ENCODE data around the gene BCAS3. TPM values are rescaled to one million over a fixed set of nuclear protein-coding genes. Genes with fewer than 3 reads are reported as not detected.

Gene BCAS3
- total RNA-seq, 4 donors from 2014 or later = 20.7 to 76.3 (median 39.8) TPM

- no peak for DNase-seq
- Histone ChIP-seq H3K9me3 (no peaks in the 10 kb centered on the region), H3K27ac (no peak overlapping the region), H3K4me1 (no peaks in the 10 kb centered on the region), H3K27me3 (no peaks in the 10 kb centered on the region), H3K4me3 (no peak overlapping the region), H3K36me3 (peaks cover 0 to 4% (median 0%) of the 10 kb centered on the region in 4 donors)
- intact Hi-C loops (cut with DNase I; ENCODE audit: low total_unique reads) = no loop called here
- TF ChIP-seq POLR2AphosphoS5 (IDR thresholded peaks at IDR 0.05) (no peak), EP300 (IDR thresholded peaks at IDR 0.05; ENCODE audit: low read depth) (no peak), POLR2A (IDR thresholded peaks at IDR 0.05) (no peak), CTCF (IDR thresholded peaks at IDR 0.05) (no peak)
- 88 to 100% methylated on average over 1 of the region's 1 CpG for WGBS, 2 donors (ENCODE audit: low coverage in 1 of 2)
- in situ Hi-C loops (cut with MboI; ENCODE audit: low pct_ligation_motif_present in 1 of 4, low pct_unique_long_range_greater_than_20kb in 1 of 4, low sequenced_read_pairs in 3 of 4) = no loop called here
Measured at GRCh38 chr17:61075988-61076387, 398.3 kb downstream of the BCAS3 start.

GRCh38 chr17:61076621-61077031 lies 399.0 kb downstream of the BCAS3 start:
- intact Hi-C loops (cut with DNase I; ENCODE audit: low total_unique reads) (no loop called here), in situ Hi-C loops (cut with MboI; ENCODE audit: low pct_ligation_motif_present in 1 of 4, low pct_unique_long_range_greater_than_20kb in 1 of 4, low sequenced_read_pairs in 3 of 4) (no loop called here)
- Histone ChIP-seq H3K4me1 (no peaks in the 10 kb centered on the region), H3K4me3 (no peak overlapping the region), H3K27ac (no peak overlapping the region), H3K9me3 (no peaks in the 10 kb centered on the region), H3K36me3 (peaks cover 0 to 4% (median 0%) of the 10 kb centered on the region in 4 donors), H3K27me3 (no peaks in the 10 kb centered on the region)
- WGBS, 2 donors (ENCODE audit: low coverage in 1 of 2) = 83% methylated on average over 1 to 3 of the region's 3 CpGs
- DNase-seq = no peak
- no peak for TF ChIP-seq POLR2A (IDR thresholded peaks at IDR 0.05)
- TF ChIP-seq CTCF (IDR thresholded peaks at IDR 0.05) = no peak

- no peaks in the 10 kb centered on the region for H3K36me3 ChIP-seq
- intact Hi-C loops (cut with DNase I; ENCODE audit: low total_unique reads) (no loop called here), in situ Hi-C loops (cut with MboI; ENCODE audit: low pct_ligation_motif_present in 1 of 4, low pct_unique_long_range_greater_than_20kb in 1 of 4, low sequenced_read_pairs in 3 of 4) (no loop called here)
- H3K27me3 ChIP-seq = no peaks in the 10 kb centered on the region
- TF ChIP-seq EP300 (IDR thresholded peaks at IDR 0.05; ENCODE audit: low read depth) (no peak), CTCF (IDR thresholded peaks at IDR 0.05) (no peak), POLR2AphosphoS5 (IDR thresholded peaks at IDR 0.05) (no peak), POLR2A (IDR thresholded peaks at IDR 0.05) (no peak)
- H3K9me3 ChIP-seq = no peaks in the 10 kb centered on the region
- no peak overlapping the region for H3K27ac ChIP-seq
- no peak for DNase-seq
- no peak overlapping the region for H3K4me3 ChIP-seq
- 71 to 79% methylated on average over 2 to 3 of the region's 3 CpGs for WGBS, 2 donors (ENCODE audit: low coverage in 1 of 2)
- no peaks in the 10 kb centered on the region for H3K4me1 ChIP-seq
Measured at GRCh38 chr17:61081959-61082358, 404.3 kb downstream of the BCAS3 start.

- WGBS, 2 donors (ENCODE audit: low coverage in 1 of 2) = 94 to 100% methylated on average over 1 to 5 of the region's 5 CpGs
- intact Hi-C loops (cut with DNase I; ENCODE audit: low total_unique reads) (no loop called here), in situ Hi-C loops (cut with MboI; ENCODE audit: low pct_ligation_motif_present in 1 of 4, low pct_unique_long_range_greater_than_20kb in 1 of 4, low sequenced_read_pairs in 3 of 4) (no loop called here)
- Histone ChIP-seq H3K4me3 (no peak overlapping the region), H3K36me3 (no peaks in the 10 kb centered on the region), H3K9me3 (no peaks in the 10 kb centered on the region), H3K27me3 (no peaks in the 10 kb centered on the region), H3K27ac (no peak overlapping the region), H3K4me1 (no peaks in the 10 kb centered on the region)
- DNase-seq = no peak
- TF ChIP-seq CTCF (IDR thresholded peaks at IDR 0.05) (no peak), POLR2A (IDR thresholded peaks at IDR 0.05) (no peak), POLR2AphosphoS5 (IDR thresholded peaks at IDR 0.05) (no peak), EP300 (IDR thresholded peaks at IDR 0.05; ENCODE audit: low read depth) (no peak)
Measured at GRCh38 chr17:61084260-61084659, 406.6 kb downstream of the BCAS3 start.

Measured in transverse colon (tissue), 4 donors.